GM18870 (cell line): ENCODE measurements around the gene ACSS1.

ENCODE experiments used
- ATAC-seq: cut with Tn5 transposase; IDR thresholded peaks from one replicate; pipeline ENCODE4 v1.9.1; 2021; ENCODE audit warnings: moderate library complexity; ENCODE audit not compliant: unreplicated experiment

ACSS1 gene

DNA sequence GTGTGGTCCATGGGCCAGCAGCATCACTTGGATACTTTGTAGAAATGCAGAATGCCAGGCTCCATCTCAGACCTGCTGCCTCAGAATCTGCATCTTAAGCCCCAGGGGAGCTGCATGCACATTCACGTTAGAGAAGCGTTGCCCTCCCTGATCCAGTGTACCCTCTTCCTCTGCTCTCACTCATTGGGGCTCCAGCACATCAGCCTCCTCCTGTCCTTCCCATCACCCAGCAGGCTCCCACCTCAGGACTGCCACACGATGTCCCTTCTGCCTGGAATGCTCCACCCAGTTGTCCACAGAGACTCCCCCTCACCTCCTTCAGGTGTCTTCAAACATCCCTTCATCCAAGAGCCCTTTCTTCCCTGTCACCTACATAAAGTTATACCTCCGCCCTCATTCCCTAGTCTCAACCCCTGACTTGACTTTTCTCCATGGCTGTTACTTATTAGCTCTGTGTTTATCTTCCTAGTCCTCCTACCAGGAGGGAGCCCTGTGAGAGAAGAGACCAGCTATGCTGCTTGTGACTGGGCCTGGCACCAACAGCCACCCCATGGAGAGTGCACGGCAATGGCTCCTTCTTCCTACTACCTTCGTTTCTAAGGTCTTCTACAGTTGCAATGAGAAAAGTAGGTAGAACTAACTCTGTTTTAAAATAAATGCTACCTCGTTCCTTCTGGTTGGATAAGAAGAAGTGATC lies 3.3 kb upstream of the ACSS1 start:
- no peak for ATAC-seq

DNA sequence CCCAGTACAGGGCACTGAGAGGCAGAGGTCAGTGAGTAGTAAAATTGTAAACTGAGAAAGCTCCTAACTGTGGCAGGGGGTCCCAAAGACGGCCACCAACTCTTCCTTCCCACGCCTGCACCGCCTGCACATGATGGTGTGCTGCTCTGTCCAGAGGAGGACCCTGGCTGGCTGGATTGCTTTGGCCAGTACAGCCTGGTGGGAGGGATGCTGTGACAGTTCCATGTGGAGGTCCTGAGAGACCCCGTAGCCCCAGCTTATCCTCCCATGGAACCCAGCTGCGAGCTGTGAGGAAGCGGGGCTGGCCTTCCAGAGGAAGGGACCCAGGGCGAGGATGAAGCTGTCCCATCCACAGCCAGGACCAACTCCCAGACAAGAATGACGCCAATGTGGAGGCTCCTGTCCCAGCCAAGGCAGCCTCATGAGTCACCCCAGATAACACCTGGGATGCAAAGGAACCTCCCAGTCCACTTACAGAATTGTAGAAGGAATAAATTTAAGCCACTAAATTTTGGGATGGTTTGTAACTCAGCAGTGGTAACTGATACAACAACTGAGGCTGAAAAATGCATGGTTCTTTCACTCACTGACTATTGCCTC lies 2.0 kb upstream of the ACSS1 start:
- no peak for ATAC-seq

DNA sequence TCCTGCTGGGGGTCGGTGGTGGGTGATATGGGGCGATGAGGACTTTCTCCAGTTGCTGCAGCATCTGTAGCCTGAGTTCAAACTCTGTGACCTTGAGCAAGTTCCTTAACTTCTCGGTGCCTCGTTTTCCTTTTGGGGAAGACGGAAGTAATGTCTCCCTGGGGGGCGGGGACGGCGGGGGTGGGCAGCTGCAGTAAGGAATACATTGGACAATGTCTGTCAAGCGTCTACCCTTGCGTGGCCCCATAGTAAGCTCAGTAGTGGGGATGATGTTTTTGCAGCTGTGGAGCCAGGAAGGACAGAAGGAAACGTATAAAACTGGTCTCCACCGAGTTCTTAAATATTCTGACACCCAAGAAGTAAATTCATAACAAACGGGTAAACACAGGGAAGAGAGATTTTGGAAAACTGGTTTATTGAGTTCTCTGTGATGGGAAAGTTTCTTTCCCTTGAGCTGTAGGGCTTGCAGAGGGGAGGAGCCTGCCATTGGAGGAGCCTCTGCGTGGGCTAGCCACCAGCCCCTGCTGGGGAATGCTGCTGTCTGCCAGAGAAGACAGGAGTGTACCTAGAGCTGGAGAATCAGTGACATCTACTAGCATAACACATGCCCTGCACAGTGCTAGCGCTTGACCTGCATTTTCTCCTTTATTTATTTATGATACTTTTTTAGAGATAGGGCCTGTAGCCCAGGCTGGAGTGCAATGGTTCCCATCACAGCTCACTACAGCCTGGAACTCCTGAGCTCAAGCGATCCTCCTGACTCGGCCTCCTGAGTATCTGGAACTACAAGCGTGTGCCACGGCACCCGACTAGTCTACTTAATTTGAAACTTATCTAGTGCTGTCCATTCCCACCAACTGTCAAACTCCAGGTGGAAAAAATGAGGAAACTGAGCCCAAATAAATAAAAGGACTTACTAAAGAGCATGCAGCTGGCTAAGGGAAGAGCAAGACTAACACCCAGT lies 1.2 kb upstream of the ACSS1 start:
- no peak for ATAC-seq

DNA sequence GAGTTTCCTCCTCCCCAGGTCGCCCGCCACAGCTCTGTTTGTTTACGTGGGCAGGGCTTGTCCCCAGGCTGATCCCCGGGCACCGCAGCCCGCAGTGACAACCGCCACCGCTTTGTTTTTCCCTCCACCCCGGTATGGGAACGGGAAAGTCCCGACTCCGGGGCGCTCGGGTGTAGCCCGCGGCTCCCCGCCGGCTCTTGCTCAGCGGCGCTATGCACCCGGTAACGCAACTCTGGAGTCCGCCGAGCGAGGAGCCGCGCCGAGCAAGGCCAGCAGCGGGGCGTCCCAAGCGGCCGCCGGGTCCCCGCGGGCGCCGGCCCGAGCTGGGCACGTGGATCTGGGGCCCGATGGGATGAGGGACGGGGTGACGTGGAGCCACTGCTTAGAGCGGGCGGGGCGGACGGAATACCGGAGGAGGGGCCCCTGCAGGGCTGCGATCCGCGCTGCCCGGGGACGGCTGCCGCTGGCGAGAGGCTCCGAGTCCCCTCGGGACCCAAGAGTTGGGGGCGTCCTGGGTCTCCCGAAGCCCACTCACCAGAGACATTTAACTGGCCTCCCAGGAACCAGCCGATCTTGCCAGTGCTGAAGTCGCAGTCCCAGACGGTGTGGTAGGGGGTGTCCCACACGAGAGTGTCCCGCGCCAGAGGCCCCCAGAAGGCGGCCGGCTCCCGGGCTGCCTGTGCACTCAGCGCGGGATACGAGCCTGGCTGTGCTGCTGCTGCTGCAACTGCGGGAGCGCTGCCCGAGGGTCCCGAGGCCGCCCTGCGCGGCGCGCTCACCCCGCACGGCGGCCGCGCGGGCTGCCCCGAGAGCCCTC lies 497 bp downstream of the ACSS1 start:
- ATAC-seq, result peak; percentile 23

DNA sequence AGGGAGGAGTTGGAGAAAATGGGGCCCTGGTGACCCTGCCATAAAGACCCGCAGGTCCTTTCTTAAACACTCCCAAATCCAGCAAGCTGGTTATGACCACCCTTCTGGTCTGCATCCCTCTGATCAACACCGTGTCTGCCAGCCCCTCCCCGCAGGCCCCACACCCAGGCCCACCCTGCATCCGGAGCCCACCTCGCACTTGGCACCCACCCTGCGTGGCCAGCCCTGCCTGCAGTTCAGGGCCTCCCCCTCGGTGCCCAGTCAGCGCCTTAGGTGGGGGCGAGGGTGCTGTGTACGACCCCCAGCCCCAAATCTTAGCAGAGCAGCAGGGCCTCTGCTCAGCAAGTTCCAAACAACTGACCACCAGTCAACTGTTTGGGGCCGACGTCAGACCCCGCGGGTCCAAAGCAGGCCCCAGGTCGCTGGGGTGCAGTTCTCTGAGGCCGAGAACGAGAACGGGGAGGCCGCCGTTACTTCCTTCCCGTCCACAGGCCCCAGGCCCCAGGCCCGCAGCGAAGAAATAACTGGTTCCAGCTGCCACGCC lies 1.2 kb downstream of the ACSS1 start:
- no peak for ATAC-seq

DNA sequence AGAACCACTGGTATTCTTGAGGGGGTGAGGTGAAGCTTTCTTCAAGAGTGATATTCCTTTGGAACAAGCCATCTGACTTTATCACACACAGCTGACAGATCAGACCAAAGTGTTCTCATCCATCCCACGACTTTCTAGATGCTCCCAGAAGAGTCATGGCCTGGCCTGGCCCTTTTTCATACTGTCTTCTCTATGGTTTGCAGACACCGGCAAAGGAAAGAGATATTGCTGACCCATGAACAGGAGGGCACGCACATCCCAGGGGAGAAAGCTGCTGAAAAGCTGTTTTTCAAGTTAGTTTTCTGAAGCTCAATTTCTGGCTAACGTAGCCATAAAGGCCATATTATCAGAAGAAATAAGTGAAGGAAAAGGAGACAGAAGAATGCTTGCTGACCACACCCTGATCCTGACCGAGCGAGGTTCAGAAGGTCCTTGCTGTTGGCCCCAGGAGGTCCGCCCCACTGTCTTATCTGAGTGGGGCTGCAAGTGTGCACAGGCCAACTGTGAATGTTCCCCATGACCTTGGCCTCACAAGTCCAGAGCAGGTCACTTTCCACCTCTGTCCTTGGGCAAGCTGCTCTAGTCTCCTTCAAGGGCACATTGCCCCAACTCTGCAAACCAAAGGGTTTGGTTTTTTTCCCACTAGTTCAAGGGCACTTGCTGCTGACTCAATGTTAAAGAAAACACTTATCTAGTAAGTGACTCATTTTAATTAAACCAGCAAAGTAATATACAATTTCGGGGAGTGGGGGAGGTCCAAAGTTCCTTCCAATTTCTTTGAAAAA lies 2.0 kb downstream of the ACSS1 start:
- ATAC-seq, result no peak

DNA sequence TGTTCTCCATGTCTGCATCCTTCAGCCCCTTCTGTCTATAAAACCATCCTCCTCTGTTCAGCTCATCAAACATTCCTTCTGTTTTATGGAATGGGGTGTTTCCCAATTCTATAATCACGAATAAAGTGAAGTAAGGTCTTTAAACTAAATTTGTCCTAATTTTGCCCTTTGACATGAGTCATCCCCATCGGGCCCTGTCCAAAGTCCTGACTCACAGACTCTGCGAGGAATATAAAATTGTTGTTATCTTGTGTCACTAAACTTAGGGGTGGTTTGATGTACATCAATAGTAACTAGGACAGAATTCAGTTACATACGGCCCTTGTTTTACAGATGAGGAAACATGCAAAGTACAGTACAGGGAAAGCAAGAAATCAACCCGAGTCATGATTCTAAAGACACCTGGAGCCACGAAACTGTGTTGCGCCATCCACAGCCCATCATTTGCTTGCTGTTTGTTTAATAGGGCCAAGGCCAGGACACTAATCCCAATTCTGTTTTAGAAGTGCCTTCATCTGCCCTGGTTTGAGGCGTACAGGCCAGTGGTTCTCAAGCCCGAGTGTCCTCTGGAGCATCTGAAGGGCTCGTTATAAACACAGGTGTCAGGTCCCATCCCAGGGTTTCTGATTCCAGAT lies 2.8 kb downstream of the ACSS1 start:
- ATAC-seq, result no peak

DNA sequence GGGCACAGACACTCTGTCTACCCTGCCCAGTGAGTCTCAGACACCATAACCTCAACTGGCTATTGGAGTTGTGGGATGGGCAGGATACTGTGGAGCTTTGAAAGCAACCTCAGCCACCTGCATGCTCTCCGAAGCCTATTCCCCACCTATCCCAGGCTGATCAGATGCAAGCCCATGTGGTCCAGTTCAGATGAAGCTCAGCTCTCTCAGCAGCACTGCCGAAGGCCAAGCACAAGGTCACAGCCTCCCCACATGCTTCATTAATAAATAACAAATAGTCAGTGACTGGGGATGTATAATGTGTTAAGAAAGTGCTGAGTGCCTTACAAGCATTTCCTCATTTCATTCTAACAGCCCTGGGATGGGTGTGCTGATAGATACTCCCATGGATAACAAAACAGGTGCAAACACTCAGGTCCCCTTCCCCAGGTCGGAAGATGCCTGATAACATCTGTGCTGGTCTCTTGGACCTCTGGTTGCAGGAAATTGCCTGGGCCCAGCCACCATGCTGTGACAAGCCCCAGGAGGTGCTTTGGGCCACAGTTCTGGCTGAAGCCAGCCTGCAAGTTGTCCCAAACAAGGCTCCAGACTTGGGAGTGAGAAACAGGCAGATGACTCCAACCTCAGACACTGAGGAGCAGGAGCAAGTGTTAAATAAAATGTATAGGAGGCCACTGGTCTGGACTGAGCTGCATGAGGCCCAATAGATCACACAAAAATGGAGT lies 3.7 kb downstream of the ACSS1 start:
- no peak for ATAC-seq

DNA sequence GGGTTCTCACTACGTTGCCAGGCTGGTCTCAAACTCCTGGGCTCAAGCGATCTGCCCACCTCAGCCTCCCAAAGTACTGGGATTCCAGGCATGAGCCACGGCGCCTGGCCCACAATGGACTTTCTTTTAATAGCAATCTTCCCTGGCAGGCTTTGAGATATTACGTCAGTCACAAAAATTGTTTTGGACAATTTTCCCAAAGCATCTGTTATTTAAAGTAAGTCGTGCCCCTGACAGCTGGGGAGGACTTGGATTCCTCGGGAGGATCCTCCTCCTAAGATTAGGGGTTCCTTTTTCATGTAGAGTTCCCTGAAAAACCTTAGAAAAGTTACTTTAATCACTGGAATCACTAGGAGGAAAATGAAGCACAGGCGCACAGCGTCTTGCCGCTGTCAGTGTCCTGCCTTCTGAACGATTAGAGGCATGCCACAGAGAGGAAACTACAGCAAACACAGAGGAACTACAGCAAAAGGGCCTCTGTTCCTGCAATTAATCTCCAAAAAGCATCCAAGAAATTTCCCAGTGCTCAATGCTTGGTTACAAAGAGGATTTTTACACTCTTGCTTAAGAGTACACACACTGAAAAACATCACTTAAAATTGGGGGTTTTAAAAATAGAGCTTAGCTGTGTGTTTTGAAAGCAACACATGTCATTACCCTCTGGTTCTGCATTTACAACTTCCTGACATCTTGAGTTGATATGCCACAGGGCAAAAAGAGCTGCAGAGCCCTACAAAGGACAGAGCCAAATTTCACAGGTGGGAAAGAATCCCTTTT lies 4.5 kb downstream of the ACSS1 start:
- no peak for ATAC-seq

DNA sequence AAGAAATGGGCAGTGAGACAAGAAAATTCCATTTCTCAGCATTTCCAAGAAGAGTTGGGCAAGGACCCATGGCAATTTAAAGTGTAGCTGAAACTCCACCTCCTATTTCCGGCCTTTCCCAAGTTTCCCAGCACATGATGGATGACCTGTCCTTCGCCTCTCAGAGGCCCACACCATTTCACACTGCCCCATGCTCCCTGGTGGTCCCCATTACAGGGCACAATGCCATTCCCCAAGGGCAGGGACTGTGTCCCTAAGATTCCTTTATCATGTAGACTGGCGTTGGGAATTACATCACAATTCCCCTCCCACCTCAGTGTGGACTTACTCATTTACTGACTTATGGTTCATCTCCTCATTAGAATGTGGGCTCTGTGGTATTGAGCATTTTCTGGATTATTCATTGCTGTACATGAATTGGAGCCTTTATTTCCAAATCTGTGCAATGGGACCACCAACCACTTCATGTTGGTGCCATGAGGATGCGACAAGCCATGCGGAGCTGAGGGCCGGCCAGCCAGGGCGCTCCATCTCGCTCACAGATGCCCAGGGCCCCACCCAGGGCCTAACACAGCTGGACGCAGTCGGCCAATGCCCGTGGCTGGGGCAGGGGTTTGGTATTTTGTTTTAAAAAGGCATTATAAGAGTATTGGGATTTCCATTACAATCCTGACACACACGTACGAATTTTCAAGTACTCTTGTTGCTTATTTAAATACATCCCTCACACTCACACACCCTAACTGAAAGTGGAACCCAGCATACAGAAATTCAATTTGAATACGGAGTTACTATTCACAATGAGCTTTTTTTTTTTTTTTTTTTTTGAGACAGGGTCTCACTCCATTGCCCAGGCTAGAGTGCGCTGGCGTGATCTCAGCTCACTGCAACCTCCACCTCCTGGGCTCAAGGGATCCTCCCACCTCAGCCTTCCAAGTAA lies 5.4 kb downstream of the ACSS1 start:
- peak; percentile 38 for ATAC-seq

DNA sequence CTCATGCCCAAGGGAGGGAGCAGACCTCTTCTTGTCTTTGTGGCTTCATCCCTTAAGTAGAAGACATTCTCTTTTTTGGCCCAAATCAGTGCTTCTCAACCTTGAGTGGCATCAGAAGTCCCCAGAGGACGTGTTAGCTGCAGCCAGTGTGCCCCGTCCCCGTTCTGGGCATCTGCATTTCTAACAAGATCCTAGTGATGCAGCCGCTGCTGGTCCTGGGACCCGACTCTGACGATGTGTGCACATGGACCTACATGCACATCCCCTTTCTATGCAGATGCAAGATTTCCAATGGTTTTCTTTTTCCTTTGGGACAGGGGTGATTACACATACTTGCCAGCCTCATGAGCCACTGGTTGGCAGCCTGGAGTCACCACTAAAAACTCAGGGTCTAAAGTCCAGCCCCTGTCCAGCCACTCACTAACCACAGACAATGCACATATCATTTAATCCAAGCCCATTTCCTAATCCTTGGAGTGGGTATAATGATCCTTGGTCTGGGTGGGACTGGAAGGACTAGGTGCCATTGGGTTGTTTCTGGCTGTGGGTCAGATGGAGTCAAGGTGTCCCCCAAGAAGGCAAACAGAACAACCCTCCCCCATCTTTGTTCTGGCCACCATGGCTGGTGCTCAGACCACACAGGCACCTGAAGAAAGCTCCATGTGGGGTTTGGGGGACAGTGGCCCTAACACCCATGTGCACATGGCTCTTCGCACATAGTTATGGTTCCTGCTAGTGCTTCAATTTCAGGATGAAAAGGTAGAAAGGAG lies 6.4 kb downstream of the ACSS1 start:
- ATAC-seq, result no peak

DNA sequence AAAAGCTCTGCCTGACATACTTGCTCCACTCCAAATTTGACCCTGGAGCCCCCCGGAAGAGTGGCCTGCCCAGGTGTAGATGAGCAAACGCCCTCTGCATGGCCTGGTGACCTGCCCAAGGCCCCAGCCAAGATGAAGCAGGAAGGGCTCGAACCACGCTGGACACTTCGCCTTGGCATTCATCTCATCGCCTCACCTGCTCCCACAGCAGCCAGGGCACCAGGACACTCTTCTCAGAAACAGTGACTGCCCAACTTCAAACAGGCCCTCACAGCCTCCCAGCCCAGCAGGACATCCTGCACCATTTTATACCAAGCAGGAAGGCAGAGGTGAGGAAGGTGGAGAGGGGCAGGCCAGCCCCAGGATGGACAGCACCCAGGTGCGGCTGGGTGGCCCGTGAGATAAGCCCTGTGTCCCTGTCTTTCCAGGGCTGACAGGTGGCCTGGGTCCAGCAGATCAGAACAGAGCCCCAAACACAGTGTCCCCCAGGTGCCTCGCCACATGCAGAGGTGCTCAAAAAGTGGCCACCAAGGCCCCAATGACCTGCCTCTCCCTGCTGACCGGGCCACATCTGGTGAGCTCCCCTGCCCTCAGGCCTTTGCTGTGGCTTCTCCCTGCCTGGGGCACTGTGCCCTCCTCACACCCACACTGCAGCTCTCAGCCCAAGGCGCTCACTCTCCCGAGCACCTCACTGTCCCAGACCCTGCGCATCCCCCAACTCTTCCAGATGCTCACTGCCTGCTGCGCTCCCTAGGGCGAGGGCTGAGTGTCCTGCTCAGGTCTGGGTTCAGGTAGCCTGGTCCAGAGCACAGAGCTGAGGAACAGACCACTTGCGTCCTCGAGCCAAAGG lies 7.2 kb downstream of the ACSS1 start:
- ATAC-seq, result no peak

DNA sequence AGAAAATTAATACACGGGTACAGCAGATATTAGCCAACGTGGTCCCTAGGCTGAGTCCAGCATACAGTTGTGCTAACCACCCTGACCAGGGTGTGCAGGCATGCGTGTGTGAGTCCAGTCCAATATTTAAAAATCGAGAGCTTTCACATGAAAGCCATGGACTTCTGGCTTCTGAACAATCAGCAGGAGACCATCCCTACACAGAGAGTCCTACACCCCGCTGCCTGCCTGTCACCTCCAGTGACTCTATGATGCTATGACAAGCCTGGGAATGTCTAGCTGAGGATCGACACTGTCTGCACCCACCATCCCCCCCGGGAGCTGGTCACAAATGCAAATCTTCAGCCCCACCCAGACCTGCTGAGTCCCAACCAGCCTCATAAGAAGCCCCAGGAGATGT lies 7.9 kb downstream of the ACSS1 start:
- no peak for ATAC-seq

DNA sequence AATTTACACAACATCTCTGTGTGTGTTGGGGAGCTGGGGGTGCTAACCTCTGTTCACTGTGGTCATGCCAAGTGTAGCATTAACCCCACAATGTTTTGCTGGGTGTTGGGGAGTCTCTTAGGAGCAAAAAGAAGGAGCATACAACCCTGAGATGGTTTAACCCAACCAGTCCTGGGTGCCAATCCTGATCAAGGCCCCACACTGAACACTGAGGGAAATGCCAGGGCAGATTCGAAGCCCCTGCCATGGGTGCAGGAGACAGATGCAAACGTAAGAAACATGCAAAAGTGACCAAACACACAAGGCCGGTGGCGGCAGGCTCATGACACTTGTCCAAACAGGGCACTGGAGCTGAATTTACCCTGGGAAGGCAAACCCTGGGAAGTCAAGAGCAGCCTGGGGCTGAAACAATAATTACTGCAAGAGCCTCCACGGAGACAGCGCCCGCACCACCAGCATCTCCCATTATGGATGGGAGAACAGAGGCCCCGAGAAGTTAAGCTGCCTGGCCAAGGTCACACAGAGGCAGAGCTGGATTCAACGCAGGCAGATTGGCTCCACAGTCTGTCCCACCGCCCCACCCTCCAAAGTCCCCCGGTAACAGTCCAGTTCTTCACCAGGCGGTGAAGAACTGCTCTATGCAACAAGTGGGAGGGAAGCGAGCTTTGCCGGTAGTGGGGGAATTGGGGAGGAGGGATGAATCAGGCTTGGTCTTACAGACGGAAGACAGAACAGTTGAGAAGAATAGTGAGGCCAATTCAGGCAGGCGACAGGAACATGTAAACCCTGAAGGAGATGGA lies 8.5 kb downstream of the ACSS1 start:
- ATAC-seq, result no peak
